AG08396 (cell line): ENCODE measurements around the gene PRDM15.

Experiments used
- DNase-seq: peaks from one replicate; pipeline ENCODE4 v3.0.0; 2012; ENCODE audit warnings: low spot score, mixed read lengths

PRDM15 gene

GRCh38 chr21:41823906-41824305 lies 55.2 kb downstream of the PRDM15 start:
- no peak for DNase-seq

- no peak for DNase-seq
Measured at GRCh38 chr21:41823166-41823565, 56.0 kb downstream of the PRDM15 start.

- DNase-seq, result no peak
Measured at GRCh38 chr21:41821756-41822431, 57.2 kb downstream of the PRDM15 start.

- no peak for DNase-seq
Measured at GRCh38 chr21:41821081-41821755, 57.9 kb downstream of the PRDM15 start.

GRCh38 chr21:41820384-41821080 lies 58.6 kb downstream of the PRDM15 start:
- no peak for DNase-seq

GRCh38 chr21:41819856-41820281 lies 59.3 kb downstream of the PRDM15 start:
- DNase-seq, result no peak

GRCh38 chr21:41819236-41819855 lies 59.8 kb downstream of the PRDM15 start:
- DNase-seq, result no peak

- no peak for DNase-seq
Measured at GRCh38 chr21:41817877-41818855, 61.0 kb downstream of the PRDM15 start.

- DNase-seq, result peak; percentile 92
Measured at GRCh38 chr21:41817228-41817627, 61.9 kb downstream of the PRDM15 start.

GRCh38 chr21:41816583-41817165 lies 62.5 kb downstream of the PRDM15 start:
- peak; percentile 90 for DNase-seq

GRCh38 chr21:41815652-41816582 lies 63.2 kb downstream of the PRDM15 start:
- DNase-seq, result no peak

- no peak for DNase-seq
Measured at GRCh38 chr21:41813226-41813625, 65.9 kb downstream of the PRDM15 start.

GRCh38 chr21:41812679-41813078 lies 66.5 kb downstream of the PRDM15 start:
- DNase-seq, result no peak

GRCh38 chr21:41810597-41810932 lies 68.6 kb downstream of the PRDM15 start:
- no peak for DNase-seq

- no peak for DNase-seq
Measured at GRCh38 chr21:41809891-41810596, 69.1 kb downstream of the PRDM15 start.

- no peak for DNase-seq
Measured at GRCh38 chr21:41808846-41809245, 70.3 kb downstream of the PRDM15 start.

GRCh38 chr21:41808094-41808493 lies 71.0 kb downstream of the PRDM15 start:
- no peak for DNase-seq

- DNase-seq, result no peak
Measured at GRCh38 chr21:41806773-41807172, 72.4 kb downstream of the PRDM15 start.

GRCh38 chr21:41805643-41806042 lies 73.5 kb downstream of the PRDM15 start:
- no peak for DNase-seq
